ENCODE measurements around the gene AK9. TPM values are rescaled to one million over a fixed set of nuclear protein-coding genes. Genes with fewer than 3 reads are reported as not detected.
"Not testable (repeated sequence)": the region's sequence is repeated elsewhere in the genome, so short reads cannot be mapped to it uniquely, and the experiment has no call there.

AK9 gene
- total and polyA plus RNA-seq, 9 of the 15 experiments (the other 6 are each of a cell fraction or from before 2014, with no cell fraction given): 0.59 to 1.9 (median 1.2) TPM

DNA sequence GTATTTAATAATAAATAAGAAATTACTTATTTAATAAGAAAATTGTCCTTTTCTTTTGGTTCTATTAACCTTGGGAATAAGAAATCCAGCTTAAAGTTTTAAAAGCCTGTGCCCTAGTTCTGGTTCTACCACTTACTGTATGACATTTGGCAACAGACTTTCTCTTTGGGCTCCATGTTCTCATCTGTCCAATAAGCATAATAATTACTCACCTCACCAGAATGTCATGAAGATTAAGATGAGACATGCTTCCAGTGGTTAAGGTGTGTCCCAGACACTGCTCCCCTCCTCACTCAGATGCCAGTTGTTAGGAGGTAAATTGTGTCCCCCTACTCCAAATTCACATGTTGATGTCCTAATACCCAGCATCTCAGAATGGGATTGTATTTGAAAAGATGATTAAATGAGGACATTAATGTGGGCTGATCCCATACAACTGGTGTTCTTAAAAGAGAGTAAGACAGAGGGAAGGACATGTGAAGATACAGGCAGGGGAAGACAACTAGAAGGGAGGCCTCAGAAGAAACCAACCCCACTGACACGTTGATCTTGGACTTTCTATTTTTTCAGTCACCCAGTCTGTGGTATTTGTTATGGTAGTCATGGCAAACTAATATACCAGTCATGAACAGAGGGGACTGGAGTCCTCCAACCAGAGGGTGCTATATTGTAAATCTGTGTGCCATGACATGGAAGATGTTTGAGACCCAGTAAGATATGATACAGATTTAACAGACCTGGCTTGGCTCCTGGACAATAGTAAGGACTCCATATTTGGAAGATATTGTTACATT lies 229.1 kb downstream of the AK9 start:
- TF ChIP-seq SETDB1 (IDR thresholded peaks at IDR 0.05; ENCODE audit: low read length): no peak
- TF ChIP-seq ZNF133 (CRISPR knock-in tag; IDR thresholded peaks at IDR 0.05): no peak
- no peak for TF ChIP-seq NELFE (IDR thresholded peaks at IDR 0.05; ENCODE audit: insufficient read depth, insufficient read length)
- no peak for TF ChIP-seq ZNF764 (CRISPR knock-in tag; IDR thresholded peaks at IDR 0.05; ENCODE audit: low read depth)
- WGBS (ENCODE audit: insufficient coverage, low coverage, missing lambda C conversion rate): 82% methylated on average over 1 of the region's 1 CpG
- H3K9ac ChIP-seq (ENCODE audit: insufficient read depth in 1 of 2, low read depth in 2 of 2, low read length in 2 of 2): no peak overlapping the region
- H3K27me3 ChIP-seq (ENCODE audit: control insufficient read depth in 2 of 2, insufficient read depth in 2 of 2, low read length in 2 of 2): no peaks in the 10 kb centered on the region
- POLR2A ChIA-PET: interaction anchor here (0.6 kb wide), 1 partner anchor 1449 kb away, joined by 3 read pairs; no protein-coding TSS in a partner anchor
- no peak overlapping the region for H3K4me2 ChIP-seq (ENCODE audit: insufficient read depth, low read length)
- no peaks in the 10 kb centered on the region for H3K9me1 ChIP-seq (ENCODE audit: control insufficient read depth, insufficient read depth, low read length)
- H4K20me1 ChIP-seq (replicated peaks; ENCODE audit: control insufficient read depth, insufficient read depth, low read length): no peaks in the 10 kb centered on the region
- H2AFZ ChIP-seq (ENCODE audit: low read depth, low read length): no peak overlapping the region
- no TSS peak for BruUV-seq (replicated peaks)
- H3K27ac ChIP-seq (ENCODE audit: extremely low read depth, low read depth, low read length): no peak overlapping the region
- no peak for FAIRE-seq
- in situ Hi-C loops (cut with MboI): no loop called here
- CTCF ChIA-PET (ENCODE audit: low intra/inter-chr PET ratio): no interaction called here
- peaks cover 5% of the 10 kb centered on the region; the same call in 1 of the 3 replicates for H3K79me2 ChIP-seq (ENCODE audit: control insufficient read depth, insufficient read depth, low read length)
- H3K4me3 ChIP-seq: no peak overlapping the region
- intact Hi-C loops (cut with micrococcal nuclease): no loop called here
- DNase-seq (ENCODE audit: extremely low read depth in 1 of 4, low spot score in 3 of 4): no peak
- peaks cover 55% of the 10 kb centered on the region for H3K36me3 ChIP-seq (ENCODE audit: control insufficient read depth, insufficient read depth, low read length)
- H3K9me3 ChIP-seq (replicated peaks; ENCODE audit: control insufficient read depth, insufficient read depth, low read depth, low read length): no peaks in the 10 kb centered on the region
- no peaks in the 10 kb centered on the region; a peak in 2 of 5 replicates for H3K4me1 ChIP-seq (replicated peaks in 1 of 2; ENCODE audit: control insufficient read depth in 2 of 2, insufficient read depth in 2 of 2, low read length in 2 of 2)
- ATAC-seq: no peak

DNA sequence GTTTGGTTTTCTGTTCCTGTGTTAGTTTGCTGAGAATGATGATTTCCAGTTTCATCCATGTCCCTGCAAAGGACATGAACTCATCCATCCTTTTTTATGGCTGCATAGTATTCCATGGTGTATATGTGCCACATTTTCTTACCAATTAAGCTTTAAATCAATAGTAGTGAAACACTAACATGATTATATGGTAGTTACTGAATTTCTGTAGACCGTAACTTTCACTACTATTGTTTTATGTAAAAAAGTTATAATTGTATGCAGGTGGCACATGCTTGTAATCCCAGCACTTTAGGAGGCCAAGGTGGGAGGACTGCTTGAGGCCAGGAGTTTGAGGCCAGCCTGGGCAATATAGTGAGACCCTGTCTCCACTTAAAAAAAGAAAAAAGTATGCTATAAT lies 229.8 kb downstream of the AK9 start:
- H3K36me3 ChIP-seq (ENCODE audit: control insufficient read depth, insufficient read depth, low read length): peaks cover 47% of the 10 kb centered on the region
- H3K9me3 ChIP-seq (replicated peaks; ENCODE audit: control insufficient read depth, insufficient read depth, low read depth, low read length); in situ Hi-C loops (cut with MboI); H2AFZ ChIP-seq (ENCODE audit: low read depth, low read length); H3K79me2 ChIP-seq (ENCODE audit: control insufficient read depth, insufficient read depth, low read length); H3K27me3 ChIP-seq (ENCODE audit: control insufficient read depth in 2 of 2, insufficient read depth in 2 of 2, low read length in 2 of 2); FAIRE-seq; BruUV-seq (replicated peaks); H3K27ac ChIP-seq (ENCODE audit: extremely low read depth, low read depth, low read length); CTCF ChIA-PET (ENCODE audit: low intra/inter-chr PET ratio); intact Hi-C loops (cut with micrococcal nuclease); H3K9ac ChIP-seq (ENCODE audit: insufficient read depth in 1 of 2, low read depth in 2 of 2, low read length in 2 of 2); H3K4me3 ChIP-seq; ATAC-seq; H4K20me1 ChIP-seq (replicated peaks; ENCODE audit: control insufficient read depth, insufficient read depth, low read length); DNase-seq (ENCODE audit: extremely low read depth in 1 of 4, low spot score in 3 of 4); H3K4me2 ChIP-seq (ENCODE audit: insufficient read depth, low read length); H3K4me1 ChIP-seq (replicated peaks in 1 of 2; ENCODE audit: control insufficient read depth in 2 of 2, insufficient read depth in 2 of 2, low read length in 2 of 2); H3K9me1 ChIP-seq (ENCODE audit: control insufficient read depth, insufficient read depth, low read length): not testable (repeated sequence)
- 100% methylated on average over 1 of the region's 1 CpG for WGBS (ENCODE audit: insufficient coverage, low coverage, missing lambda C conversion rate)
- POLR2A ChIA-PET: interaction anchor here (0.6 kb wide), 1 partner anchor 1450 kb away, joined by 3 read pairs; no protein-coding TSS in a partner anchor
- TF ChIP-seq RBM25 (IDR thresholded peaks at IDR 0.05; ENCODE audit: low read depth, low read length, severe bottlenecking) (peak; percentile 81), KDM1A (IDR thresholded peaks at IDR 0.05) (peak; percentile 42 to 69; a peak in 3 of 4 replicates), ADNP (tag; IDR thresholded peaks at IDR 0.05) (peak; percentile 57), ZNF146 (CRISPR knock-in tag; IDR thresholded peaks at IDR 0.05; ENCODE audit: unreplicated experiment) (peak; percentile 99), ZNF121 (CRISPR knock-in tag; conservative IDR thresholded peaks at IDR 0.05) (peak; percentile 96), SMARCA5 (IDR thresholded peaks at IDR 0.05) (peak; percentile 84), BCOR (IDR thresholded peaks at IDR 0.05) (peak; percentile 88), HDAC2 (IDR thresholded peaks at IDR 0.05) (peak; percentile 49; the same call in 1 of the 2 replicates)
- TF ChIP-seq, protein P1, sequence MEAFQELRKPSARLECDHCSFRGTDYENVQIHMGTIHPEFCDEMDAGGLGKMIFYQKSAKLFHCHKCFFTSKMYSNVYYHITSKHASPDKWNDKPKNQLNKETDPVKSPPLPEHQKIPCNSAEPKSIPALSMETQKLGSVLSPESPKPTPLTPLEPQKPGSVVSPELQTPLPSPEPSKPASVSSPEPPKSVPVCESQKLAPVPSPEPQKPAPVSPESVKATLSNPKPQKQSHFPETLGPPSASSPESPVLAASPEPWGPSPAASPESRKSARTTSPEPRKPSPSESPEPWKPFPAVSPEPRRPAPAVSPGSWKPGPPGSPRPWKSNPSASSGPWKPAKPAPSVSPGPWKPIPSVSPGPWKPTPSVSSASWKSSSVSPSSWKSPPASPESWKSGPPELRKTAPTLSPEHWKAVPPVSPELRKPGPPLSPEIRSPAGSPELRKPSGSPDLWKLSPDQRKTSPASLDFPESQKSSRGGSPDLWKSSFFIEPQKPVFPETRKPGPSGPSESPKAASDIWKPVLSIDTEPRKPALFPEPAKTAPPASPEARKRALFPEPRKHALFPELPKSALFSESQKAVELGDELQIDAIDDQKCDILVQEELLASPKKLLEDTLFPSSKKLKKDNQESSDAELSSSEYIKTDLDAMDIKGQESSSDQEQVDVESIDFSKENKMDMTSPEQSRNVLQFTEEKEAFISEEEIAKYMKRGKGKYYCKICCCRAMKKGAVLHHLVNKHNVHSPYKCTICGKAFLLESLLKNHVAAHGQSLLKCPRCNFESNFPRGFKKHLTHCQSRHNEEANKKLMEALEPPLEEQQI (IDR thresholded peaks at IDR 0.05): 0 out of 2 replicates have a peak, but pooled peaks have one; percentile 47

Data from K562 (cell line).